GM21786 (cell line): Measurements from ENCODE around the gene SAPCD1.

ENCODE experiments used
- ATAC-seq: cut with Tn5 transposase; IDR thresholded peaks from one replicate; pipeline ENCODE4 v1.9.1; 2021; ENCODE audit not compliant: unreplicated experiment

The SAPCD1 gene

GRCh38 chr6:31749301-31750036 is 13.0 kb upstream of the SAPCD1 start:
- ATAC-seq, result no peak

- ATAC-seq, result no peak
These were observed 11.9 kb upstream of the SAPCD1 start for GRCh38 chr6:31750411-31751022.

GRCh38 chr6:31752739-31753319 is 9.6 kb upstream of the SAPCD1 start:
- ATAC-seq, result no peak

- no peak for ATAC-seq
These were observed 4.2 kb upstream of the SAPCD1 start for GRCh38 chr6:31758281-31758680.

GRCh38 chr6:31760790-31761189 is 1.7 kb upstream of the SAPCD1 start:
- ATAC-seq, result no peak

GRCh38 chr6:31761343-31761742 is 1.1 kb upstream of the SAPCD1 start:
- ATAC-seq, result no peak

GRCh38 chr6:31762878-31763618 is 592 bp downstream of the SAPCD1 start:
- ATAC-seq, result no peak

GRCh38 chr6:31763619-31763940 is 1.1 kb downstream of the SAPCD1 start:
- ATAC-seq, result no peak

GRCh38 chr6:31764198-31764597 is 1.7 kb downstream of the SAPCD1 start:
- ATAC-seq, result no peak

- no peak for ATAC-seq
These were observed 3.1 kb downstream of the SAPCD1 start for GRCh38 chr6:31765559-31765909.

GRCh38 chr6:31765910-31766794 is 3.7 kb downstream of the SAPCD1 start:
- no peak for ATAC-seq

GRCh38 chr6:31767096-31767645 is 4.7 kb downstream of the SAPCD1 start:
- ATAC-seq, result no peak

GRCh38 chr6:31768363-31769257 is 6.2 kb downstream of the SAPCD1 start:
- ATAC-seq, result no peak

GRCh38 chr6:31769684-31770371 is 7.4 kb downstream of the SAPCD1 start:
- ATAC-seq, result no peak

- ATAC-seq, result no peak
These were observed 8.4 kb downstream of the SAPCD1 start for GRCh38 chr6:31770860-31771259.

GRCh38 chr6:31771992-31772358 is 9.5 kb downstream of the SAPCD1 start:
- no peak for ATAC-seq

GRCh38 chr6:31775184-31775583 is 12.7 kb downstream of the SAPCD1 start:
- no peak for ATAC-seq

- no peak for ATAC-seq
These were observed 13.4 kb downstream of the SAPCD1 start for GRCh38 chr6:31775633-31776484.
